IMR-90 (cell line): ENCODE data around the gene EPHX1.

Experiments
- MAFK ChIP-seq: IDR thresholded peaks from 2 replicates; pipeline ENCODE4 v1.6.1; 2012; ENCODE audit warnings: low read depth, low read length, improper control_type of control experiment
- POLR2A ChIP-seq: IDR thresholded peaks from 2 replicates; pipeline ENCODE4 v1.6.1; 2012; ENCODE audit warnings: mild to moderate bottlenecking, low read depth, low read length
- TF ChIP-seq, protein P1 (sequence below): conservative IDR thresholded peaks from 2 replicates; pipeline ENCODE4 v1.5.1; 2012; ENCODE audit warnings: mild to moderate bottlenecking, low read depth, low read length, improper control_type of control experiment

DNA sequence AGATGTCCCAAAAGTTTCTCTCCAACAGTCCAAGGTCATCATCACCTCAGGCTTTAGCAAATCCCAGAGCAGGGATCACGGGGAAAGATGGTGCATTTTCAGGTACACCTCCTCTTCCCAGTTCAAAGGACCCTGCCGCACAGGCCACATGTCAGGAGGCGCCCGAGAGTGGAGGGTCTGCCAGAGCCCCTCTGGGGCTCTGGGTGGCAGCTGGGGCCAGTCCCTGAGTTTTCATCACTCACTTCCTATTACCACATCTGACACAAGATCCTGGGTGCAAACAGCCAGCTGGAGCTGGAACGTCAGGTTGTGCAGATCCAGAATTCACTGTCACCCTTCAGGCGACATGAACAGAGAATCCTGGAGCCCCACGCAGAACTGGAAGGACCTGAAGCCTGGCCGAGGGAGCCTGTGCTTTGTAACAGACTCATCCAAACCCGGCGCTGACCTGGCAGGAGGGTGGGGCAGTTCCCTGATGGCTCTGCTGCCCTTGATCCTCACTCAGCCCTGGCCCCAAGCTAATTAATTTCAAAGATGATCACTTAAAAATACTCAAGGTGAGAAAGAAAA lies 63.4 kb downstream of the EPHX1 start:
- TF ChIP-seq, protein P1, sequence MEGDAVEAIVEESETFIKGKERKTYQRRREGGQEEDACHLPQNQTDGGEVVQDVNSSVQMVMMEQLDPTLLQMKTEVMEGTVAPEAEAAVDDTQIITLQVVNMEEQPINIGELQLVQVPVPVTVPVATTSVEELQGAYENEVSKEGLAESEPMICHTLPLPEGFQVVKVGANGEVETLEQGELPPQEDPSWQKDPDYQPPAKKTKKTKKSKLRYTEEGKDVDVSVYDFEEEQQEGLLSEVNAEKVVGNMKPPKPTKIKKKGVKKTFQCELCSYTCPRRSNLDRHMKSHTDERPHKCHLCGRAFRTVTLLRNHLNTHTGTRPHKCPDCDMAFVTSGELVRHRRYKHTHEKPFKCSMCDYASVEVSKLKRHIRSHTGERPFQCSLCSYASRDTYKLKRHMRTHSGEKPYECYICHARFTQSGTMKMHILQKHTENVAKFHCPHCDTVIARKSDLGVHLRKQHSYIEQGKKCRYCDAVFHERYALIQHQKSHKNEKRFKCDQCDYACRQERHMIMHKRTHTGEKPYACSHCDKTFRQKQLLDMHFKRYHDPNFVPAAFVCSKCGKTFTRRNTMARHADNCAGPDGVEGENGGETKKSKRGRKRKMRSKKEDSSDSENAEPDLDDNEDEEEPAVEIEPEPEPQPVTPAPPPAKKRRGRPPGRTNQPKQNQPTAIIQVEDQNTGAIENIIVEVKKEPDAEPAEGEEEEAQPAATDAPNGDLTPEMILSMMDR, result no peak
- no peak for TF ChIP-seq MAFK
- TF ChIP-seq POLR2A, result no peak
